WTC11 (cell line): ENCODE data around the gene CACNA1E. TPM values are rescaled to one million over a fixed set of nuclear protein-coding genes. Genes with fewer than 3 reads are reported as not detected.
"Not testable (repeated sequence)": the region's sequence is repeated elsewhere in the genome, so short reads cannot be mapped to it uniquely, and the experiment has no call there.

Experiments used
- ATAC-seq: fragments of 200-7000 bp; cut with Tn5 transposase; 2 replicates; pipeline ENCODE4 v1.10.0; 2021; ENCODE audit warnings: mild to moderate bottlenecking, moderate library complexity
- CTCF ChIA-PET: fragments of 300-600 bp; sonication (Branson Sonifier 250); formaldehyde crosslinking; loops from one replicate; lab custom pipeline; 2021; ENCODE audit warnings: antibody characterized with exemption; lab: Charles Lee
- POLR2A ChIA-PET: fragments of 350-600 bp; sonication (Branson Sonifier 250); formaldehyde crosslinking; loops from one replicate; lab custom pipeline; 2021; ENCODE audit warnings: antibody characterized with exemption; lab: Charles Lee
- DNase-seq: peaks from one replicate; pipeline ENCODE4 v3.0.0; 2021; ENCODE audit warnings: low spot score
- H3K27ac Mint-ChIP-seq: 2 replicates; pipeline ENCODE4 v1.8.0; 2021; ENCODE audit warnings: mixed read lengths
- H3K27me3 Mint-ChIP-seq: 2 replicates; pipeline ENCODE4 v1.8.0; 2021; ENCODE audit warnings: low read depth, mild to moderate bottlenecking, moderate library complexity, mixed read lengths
- H3K36me3 Mint-ChIP-seq: 2 replicates; pipeline ENCODE4 v1.8.0; 2021; ENCODE audit warnings: mixed read lengths
- H3K4me1 Mint-ChIP-seq: 2 replicates; pipeline ENCODE4 v1.8.0; 2022; ENCODE audit warnings: mixed read lengths
- H3K4me3 Mint-ChIP-seq: 2 replicates; pipeline ENCODE4 v1.8.0; 2021; ENCODE audit warnings: mild to moderate bottlenecking, moderate library complexity, mixed read lengths
- H3K9me3 Mint-ChIP-seq: 2 replicates; pipeline ENCODE4 v1.8.0; 2021; ENCODE audit warnings: mixed read lengths
- CREB1 ChIP-seq: sonication (generic); formaldehyde crosslinking; IDR thresholded peaks from 2 replicates; pipeline ENCODE4 v1.8.0; 2023; ENCODE audit warnings: mild to moderate bottlenecking, missing genetic modification reagents
- ELF4 ChIP-seq: sonication (generic); formaldehyde crosslinking; IDR thresholded peaks from 2 replicates; pipeline ENCODE4 v1.8.1; 2022; ENCODE audit warnings: low read depth, mild to moderate bottlenecking, moderate library complexity, missing genetic modification reagents
- ESRRA ChIP-seq: sonication (generic); formaldehyde crosslinking; IDR thresholded peaks from 2 replicates; pipeline ENCODE4 v1.8.1; 2022; ENCODE audit warnings: mild to moderate bottlenecking, missing genetic modification reagents, borderline replicate concordance
- NFATC4 ChIP-seq: fragments of 250-450 bp; sonication (Bioruptor Pico); IDR thresholded peaks from 2 replicates; pipeline ENCODE4 v1.9.0; 2021; ENCODE audit warnings: mild to moderate bottlenecking
- SMAD4 ChIP-seq: sonication (generic); formaldehyde crosslinking; IDR thresholded peaks from 2 replicates; pipeline ENCODE4 v1.8.0; 2022; ENCODE audit warnings: mild to moderate bottlenecking, missing genetic modification reagents
- SOX15 ChIP-seq: fragments of 250-450 bp; sonication (Bioruptor Pico); IDR thresholded peaks from 2 replicates; pipeline ENCODE4 v1.9.0; 2021; ENCODE audit warnings: mild to moderate bottlenecking
- TEAD1 ChIP-seq: sonication (generic); formaldehyde crosslinking; IDR thresholded peaks from 2 replicates; pipeline ENCODE4 v1.8.0; 2022; ENCODE audit warnings: mild to moderate bottlenecking, missing genetic modification reagents
- ZNF121 ChIP-seq: sonication (generic); formaldehyde crosslinking; IDR thresholded peaks from 2 replicates; pipeline ENCODE4 v1.8.0; 2023; ENCODE audit warnings: missing genetic modification reagents
- ZNF416 ChIP-seq: fragments of 250-450 bp; sonication (Bioruptor Pico); IDR thresholded peaks from 2 replicates; pipeline ENCODE4 v1.9.0; 2021; ENCODE audit warnings: mild to moderate bottlenecking, inconsistent platforms
- total RNA-seq: library from RNA; stranded (reverse); gene quantifications from 3 replicates; pipeline ENCODE4 v1.2.3, GENCODE V29; 2021
- TF ChIP-seq, protein P1 (sequence below): sonication (generic); formaldehyde crosslinking; IDR thresholded peaks from 2 replicates; pipeline ENCODE4 v1.8.0; 2023; ENCODE audit warnings: missing genetic modification reagents, mild to moderate bottlenecking, borderline replicate concordance
- TF ChIP-seq, protein P2 (sequence below): sonication (generic); formaldehyde crosslinking; IDR thresholded peaks from 2 replicates; pipeline ENCODE4 v1.8.1; 2022; ENCODE audit warnings: missing genetic modification reagents, borderline replicate concordance
- TF ChIP-seq, protein P3 (sequence below): fragments of 250-450 bp; sonication (Bioruptor Pico); IDR thresholded peaks from 2 replicates; pipeline ENCODE4 v1.8.0; 2021; ENCODE audit warnings: mild to moderate bottlenecking
- TF ChIP-seq, protein P4 (sequence below): fragments of 250-450 bp; sonication (Bioruptor Pico); conservative IDR thresholded peaks from 2 replicates; pipeline ENCODE4 v1.9.0; 2021; ENCODE audit warnings: mild to moderate bottlenecking
- TF ChIP-seq, protein P5 (sequence below): sonication (generic); formaldehyde crosslinking; IDR thresholded peaks from 2 replicates; pipeline ENCODE4 v1.8.0; 2022; ENCODE audit warnings: mild to moderate bottlenecking, missing genetic modification reagents
- TF ChIP-seq, protein P6 (sequence below): sonication (generic); formaldehyde crosslinking; IDR thresholded peaks from 2 replicates; pipeline ENCODE4 v1.8.1; 2022; ENCODE audit warnings: low read depth, mild to moderate bottlenecking, moderate library complexity, missing genetic modification reagents, borderline replicate concordance
- TF ChIP-seq, protein P7 (sequence below): sonication (generic); formaldehyde crosslinking; IDR thresholded peaks from 2 replicates; pipeline ENCODE4 v1.8.1; 2023; ENCODE audit warnings: mild to moderate bottlenecking, missing genetic modification reagents, moderate library complexity

Gene CACNA1E
- total RNA-seq, 1 experiment from 2014 or later = 0.63 TPM

DNA sequence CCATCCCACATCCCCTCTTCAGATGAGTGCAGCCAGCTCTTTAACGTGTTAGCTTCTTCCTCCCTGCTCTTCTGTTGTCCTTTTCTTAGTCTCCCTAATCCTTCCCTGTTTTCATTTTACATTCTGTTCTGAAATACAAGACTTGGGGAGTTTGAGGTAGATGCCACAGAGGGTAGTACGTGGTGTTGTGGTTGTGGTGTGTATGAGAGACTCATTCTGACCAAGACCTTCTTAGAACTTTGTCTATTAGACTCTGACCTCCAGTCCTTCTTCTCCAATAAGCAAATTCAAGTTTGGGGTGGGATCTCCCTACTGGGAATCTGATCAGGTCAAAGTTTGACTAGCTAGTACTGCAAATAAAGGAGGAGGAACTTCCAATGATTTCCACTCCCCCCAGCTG, 39.5 kb downstream of the CACNA1E start:
- ChIA-PET CTCF (interaction anchor here (1.1 to 1.5 kb wide), 2 partner anchors 19 to 414 kb away, joined by 3 to 5 read pairs; no protein-coding TSS in a partner anchor), POLR2A (no interaction called here)
- TF ChIP-seq, protein P1, sequence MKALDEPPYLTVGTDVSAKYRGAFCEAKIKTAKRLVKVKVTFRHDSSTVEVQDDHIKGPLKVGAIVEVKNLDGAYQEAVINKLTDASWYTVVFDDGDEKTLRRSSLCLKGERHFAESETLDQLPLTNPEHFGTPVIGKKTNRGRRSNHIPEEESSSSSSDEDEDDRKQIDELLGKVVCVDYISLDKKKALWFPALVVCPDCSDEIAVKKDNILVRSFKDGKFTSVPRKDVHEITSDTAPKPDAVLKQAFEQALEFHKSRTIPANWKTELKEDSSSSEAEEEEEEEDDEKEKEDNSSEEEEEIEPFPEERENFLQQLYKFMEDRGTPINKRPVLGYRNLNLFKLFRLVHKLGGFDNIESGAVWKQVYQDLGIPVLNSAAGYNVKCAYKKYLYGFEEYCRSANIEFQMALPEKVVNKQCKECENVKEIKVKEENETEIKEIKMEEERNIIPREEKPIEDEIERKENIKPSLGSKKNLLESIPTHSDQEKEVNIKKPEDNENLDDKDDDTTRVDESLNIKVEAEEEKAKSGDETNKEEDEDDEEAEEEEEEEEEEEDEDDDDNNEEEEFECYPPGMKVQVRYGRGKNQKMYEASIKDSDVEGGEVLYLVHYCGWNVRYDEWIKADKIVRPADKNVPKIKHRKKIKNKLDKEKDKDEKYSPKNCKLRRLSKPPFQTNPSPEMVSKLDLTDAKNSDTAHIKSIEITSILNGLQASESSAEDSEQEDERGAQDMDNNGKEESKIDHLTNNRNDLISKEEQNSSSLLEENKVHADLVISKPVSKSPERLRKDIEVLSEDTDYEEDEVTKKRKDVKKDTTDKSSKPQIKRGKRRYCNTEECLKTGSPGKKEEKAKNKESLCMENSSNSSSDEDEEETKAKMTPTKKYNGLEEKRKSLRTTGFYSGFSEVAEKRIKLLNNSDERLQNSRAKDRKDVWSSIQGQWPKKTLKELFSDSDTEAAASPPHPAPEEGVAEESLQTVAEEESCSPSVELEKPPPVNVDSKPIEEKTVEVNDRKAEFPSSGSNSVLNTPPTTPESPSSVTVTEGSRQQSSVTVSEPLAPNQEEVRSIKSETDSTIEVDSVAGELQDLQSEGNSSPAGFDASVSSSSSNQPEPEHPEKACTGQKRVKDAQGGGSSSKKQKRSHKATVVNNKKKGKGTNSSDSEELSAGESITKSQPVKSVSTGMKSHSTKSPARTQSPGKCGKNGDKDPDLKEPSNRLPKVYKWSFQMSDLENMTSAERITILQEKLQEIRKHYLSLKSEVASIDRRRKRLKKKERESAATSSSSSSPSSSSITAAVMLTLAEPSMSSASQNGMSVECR (CRISPR knock-in tag) = no peak
- no peak for TF ChIP-seq ESRRA
- no peak for TF ChIP-seq ZNF121 (CRISPR knock-in tag)
- TF ChIP-seq, protein P2, sequence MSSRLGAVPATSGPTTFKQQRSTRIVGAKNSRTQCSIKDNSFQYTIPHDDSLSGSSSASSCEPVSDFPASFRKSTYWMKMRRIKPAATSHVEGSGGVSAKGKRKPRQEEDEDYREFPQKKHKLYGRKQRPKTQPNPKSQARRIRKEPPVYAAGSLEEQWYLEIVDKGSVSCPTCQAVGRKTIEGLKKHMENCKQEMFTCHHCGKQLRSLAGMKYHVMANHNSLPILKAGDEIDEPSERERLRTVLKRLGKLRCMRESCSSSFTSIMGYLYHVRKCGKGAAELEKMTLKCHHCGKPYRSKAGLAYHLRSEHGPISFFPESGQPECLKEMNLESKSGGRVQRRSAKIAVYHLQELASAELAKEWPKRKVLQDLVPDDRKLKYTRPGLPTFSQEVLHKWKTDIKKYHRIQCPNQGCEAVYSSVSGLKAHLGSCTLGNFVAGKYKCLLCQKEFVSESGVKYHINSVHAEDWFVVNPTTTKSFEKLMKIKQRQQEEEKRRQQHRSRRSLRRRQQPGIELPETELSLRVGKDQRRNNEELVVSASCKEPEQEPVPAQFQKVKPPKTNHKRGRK (CRISPR knock-in tag) = no peak
- TF ChIP-seq, protein P3, sequence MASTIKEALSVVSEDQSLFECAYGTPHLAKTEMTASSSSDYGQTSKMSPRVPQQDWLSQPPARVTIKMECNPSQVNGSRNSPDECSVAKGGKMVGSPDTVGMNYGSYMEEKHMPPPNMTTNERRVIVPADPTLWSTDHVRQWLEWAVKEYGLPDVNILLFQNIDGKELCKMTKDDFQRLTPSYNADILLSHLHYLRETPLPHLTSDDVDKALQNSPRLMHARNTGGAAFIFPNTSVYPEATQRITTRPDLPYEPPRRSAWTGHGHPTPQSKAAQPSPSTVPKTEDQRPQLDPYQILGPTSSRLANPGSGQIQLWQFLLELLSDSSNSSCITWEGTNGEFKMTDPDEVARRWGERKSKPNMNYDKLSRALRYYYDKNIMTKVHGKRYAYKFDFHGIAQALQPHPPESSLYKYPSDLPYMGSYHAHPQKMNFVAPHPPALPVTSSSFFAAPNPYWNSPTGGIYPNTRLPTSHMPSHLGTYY = no peak
- no peak for TF ChIP-seq SOX15 (CRISPR knock-in tag)
- TF ChIP-seq ELF4 (CRISPR knock-in tag) = no peak
- TF ChIP-seq, protein P4, sequence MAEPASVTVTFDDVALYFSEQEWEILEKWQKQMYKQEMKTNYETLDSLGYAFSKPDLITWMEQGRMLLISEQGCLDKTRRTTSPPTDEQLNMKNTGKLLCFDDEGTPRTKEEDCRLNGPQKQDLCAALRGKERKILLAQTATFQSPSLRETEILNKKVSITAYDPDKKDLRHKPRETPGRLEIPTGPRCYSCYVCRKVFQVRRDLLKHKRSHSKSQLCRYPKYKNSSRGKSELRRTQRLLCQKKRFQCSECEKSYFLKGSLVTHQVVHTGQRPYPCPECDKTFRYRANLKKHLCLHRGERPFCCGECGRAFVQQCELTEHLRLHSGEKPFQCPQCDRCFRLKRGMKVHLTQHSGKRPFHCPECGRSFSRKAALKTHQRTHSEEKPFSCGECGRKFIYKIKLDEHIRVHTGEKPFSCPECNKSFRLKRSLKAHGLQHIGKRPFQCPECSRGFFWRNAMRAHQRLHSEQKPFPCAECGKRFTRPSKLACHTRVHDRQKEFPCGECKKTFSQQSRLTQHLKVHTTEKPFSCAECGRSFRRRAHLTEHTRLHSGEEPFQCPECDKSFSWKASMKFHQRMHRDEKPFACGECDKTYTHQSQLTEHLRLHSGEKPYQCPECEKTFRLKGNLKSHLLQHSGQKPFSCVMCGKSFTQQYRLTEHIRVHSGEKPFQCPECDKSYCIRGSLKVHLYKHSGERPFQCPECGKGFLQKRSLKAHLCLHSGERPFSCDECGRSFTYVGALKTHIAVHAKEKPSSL (CRISPR knock-in tag) = no peak
- no peak for TF ChIP-seq CREB1
- TF ChIP-seq ZNF416 (CRISPR knock-in tag) = no peak
- TF ChIP-seq, protein P5, sequence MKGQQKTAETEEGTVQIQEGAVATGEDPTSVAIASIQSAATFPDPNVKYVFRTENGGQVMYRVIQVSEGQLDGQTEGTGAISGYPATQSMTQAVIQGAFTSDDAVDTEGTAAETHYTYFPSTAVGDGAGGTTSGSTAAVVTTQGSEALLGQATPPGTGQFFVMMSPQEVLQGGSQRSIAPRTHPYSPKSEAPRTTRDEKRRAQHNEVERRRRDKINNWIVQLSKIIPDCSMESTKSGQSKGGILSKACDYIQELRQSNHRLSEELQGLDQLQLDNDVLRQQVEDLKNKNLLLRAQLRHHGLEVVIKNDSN (CRISPR knock-in tag) = no peak
- TF ChIP-seq TEAD1 (CRISPR knock-in tag) = no peak
- TF ChIP-seq SMAD4 = no peak
- no peak for TF ChIP-seq NFATC4
- ATAC-seq (no peak), DNase-seq (no peak)
- H3K27me3 Mint-ChIP-seq = no peaks in the 10 kb centered on the region; the same call in 1 of the 2 replicates
- H3K36me3 Mint-ChIP-seq = no peaks in the 10 kb centered on the region; the same call in 1 of the 2 replicates
- H3K27ac Mint-ChIP-seq = no peak overlapping the region
- H3K9me3 Mint-ChIP-seq = peaks cover 19% of the 10 kb centered on the region
- H3K4me3 Mint-ChIP-seq = no peak overlapping the region
- H3K4me1 Mint-ChIP-seq = peaks cover 25% of the 10 kb centered on the region

DNA sequence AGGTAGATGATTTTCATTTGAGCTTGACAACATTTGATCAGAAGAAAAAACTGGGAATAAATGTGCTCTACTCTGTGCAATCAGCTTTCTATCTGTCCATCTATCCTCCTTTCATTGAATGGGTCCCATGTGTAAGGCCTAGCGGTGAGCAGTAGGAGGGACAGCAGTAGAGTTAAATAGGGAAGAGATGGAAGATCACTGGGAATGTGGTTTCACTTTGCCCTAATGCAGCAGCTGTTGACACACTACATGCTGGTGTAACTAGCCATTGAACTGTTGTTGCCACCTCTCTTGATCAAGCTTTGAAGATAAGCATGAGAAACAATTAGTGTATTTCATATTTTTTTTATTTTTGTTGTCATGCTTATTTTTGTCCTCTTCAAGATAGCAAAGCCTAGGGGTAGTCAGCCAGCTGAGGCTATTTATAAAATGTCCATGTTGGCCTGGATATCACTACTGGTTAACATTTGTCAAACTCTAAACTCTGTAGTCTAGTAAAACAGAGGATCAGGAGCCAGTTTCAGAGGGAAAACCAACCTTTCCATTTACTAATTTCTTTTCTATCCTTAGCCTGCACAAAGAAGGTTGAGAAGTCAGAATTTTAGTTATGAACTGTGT, 41.9 kb downstream of the CACNA1E start:
- POLR2A ChIA-PET = no interaction called here
- DNase-seq = no peak
- Mint-ChIP-seq H3K9me3 (peaks cover 39% of the 10 kb centered on the region), H3K36me3 (peaks cover 14% of the 10 kb centered on the region), H3K4me1 (peaks cover 25% of the 10 kb centered on the region), H3K27me3 (peaks cover 2% of the 10 kb centered on the region; the same call in 1 of the 2 replicates), H3K27ac (no peak overlapping the region), H3K4me3 (no peak overlapping the region)
- TF ChIP-seq, protein P6, sequence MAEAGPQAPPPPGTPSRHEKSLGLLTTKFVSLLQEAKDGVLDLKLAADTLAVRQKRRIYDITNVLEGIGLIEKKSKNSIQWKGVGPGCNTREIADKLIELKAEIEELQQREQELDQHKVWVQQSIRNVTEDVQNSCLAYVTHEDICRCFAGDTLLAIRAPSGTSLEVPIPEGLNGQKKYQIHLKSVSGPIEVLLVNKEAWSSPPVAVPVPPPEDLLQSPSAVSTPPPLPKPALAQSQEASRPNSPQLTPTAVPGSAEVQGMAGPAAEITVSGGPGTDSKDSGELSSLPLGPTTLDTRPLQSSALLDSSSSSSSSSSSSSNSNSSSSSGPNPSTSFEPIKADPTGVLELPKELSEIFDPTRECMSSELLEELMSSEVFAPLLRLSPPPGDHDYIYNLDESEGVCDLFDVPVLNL (CRISPR knock-in tag) = no peak
- TF ChIP-seq, protein P7, sequence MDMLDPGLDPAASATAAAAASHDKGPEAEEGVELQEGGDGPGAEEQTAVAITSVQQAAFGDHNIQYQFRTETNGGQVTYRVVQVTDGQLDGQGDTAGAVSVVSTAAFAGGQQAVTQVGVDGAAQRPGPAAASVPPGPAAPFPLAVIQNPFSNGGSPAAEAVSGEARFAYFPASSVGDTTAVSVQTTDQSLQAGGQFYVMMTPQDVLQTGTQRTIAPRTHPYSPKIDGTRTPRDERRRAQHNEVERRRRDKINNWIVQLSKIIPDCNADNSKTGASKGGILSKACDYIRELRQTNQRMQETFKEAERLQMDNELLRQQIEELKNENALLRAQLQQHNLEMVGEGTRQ = no peak
- no peak for TF ChIP-seq SOX15 (CRISPR knock-in tag)
- ATAC-seq = no peak
- CTCF ChIA-PET = interaction anchor here (1.2 kb wide), 1 partner anchor 151 kb away, joined by 3 read pairs; no protein-coding TSS in a partner anchor

DNA sequence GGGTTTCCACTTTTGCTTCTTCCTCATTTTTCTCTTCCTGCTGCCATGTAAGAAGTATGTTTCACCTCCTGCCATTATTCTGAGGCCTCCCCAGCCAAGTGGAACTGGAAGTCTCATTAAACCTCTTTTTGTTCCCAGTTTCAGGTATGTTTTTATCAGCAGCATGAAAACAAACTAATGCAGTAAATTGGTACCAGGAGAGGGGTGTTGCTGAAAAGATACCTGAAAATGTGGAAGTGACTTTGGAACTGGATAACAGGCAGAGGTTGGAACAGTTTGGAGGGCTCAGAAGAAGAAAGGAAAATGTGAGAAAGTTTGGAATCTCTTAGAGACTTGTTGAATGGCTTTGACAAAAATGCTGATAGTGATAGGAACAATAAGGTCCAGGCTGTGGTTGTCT, 44.9 kb downstream of the CACNA1E start:
- H3K27me3 Mint-ChIP-seq, H3K27ac Mint-ChIP-seq, CTCF ChIA-PET, H3K4me3 Mint-ChIP-seq, POLR2A ChIA-PET, ATAC-seq, DNase-seq: not testable (repeated sequence)
- peaks cover 32% of the 10 kb centered on the region for H3K9me3 Mint-ChIP-seq
- H3K36me3 Mint-ChIP-seq = peaks cover 15% of the 10 kb centered on the region
- peaks cover 15% of the 10 kb centered on the region for H3K4me1 Mint-ChIP-seq
